Thoracic aorta endothelial cell (primary cell): ENCODE results near the gene OXLD1. TPM values are rescaled to one million over a fixed set of nuclear protein-coding genes. Genes with fewer than 3 reads are reported as not detected.

Experiments
- small RNA-seq: library from RNA; depleted of rRNA; stranded (forward); fragments of <200 nt; gene quantifications from one replicate; pipeline ENCODE3, GENCODE V24; 2012
- total RNA-seq: library from RNA; depleted of rRNA; stranded (reverse); fragments of >200 nt; gene quantifications from 2 replicates; pipeline ENCODE4 v1.2.3, GENCODE V29; 2012

OXLD1 gene
- 23.5 and 26.4 TPM in 2 replicates for total RNA-seq

GRCh38 chr17:81666342-81667191 lies at the start of gene OXLD1, which contains the start of gene CCDC137:
TSS of gene OXLD1 (minus strand) at chr17:81666605. CDS start at chr17:81666577, 28 bp downstream.
TSS of gene CCDC137 (plus strand) at chr17:81666737. CDS start at chr17:81666767, 30 bp downstream.

GRCh38 chr17:81711814-81712467 lies 45.5 kb upstream of the OXLD1 start, which contains the start of gene SLC25A10:
TSS of gene SLC25A10 (plus strand) at chr17:81712284. CDS start at chr17:81712427, 143 bp downstream.

GRCh38 chr17:81702934-81703746 lies 36.7 kb upstream of the OXLD1 start, which contains the start of gene MRPL12:
TSS of gene MRPL12 (plus strand) at chr17:81703367. CDS start at chr17:81703502, 135 bp downstream.

GRCh38 chr17:81683584-81684441 lies 17.4 kb upstream of the OXLD1 start, which contains the start of the genes ARL16 and HGS:
TSS of gene ARL16 (minus strand) at chr17:81683797. CDS start at chr17:81683753, 44 bp downstream.
TSS of gene HGS (plus strand) at chr17:81684011. CDS start at chr17:81684067, 56 bp downstream.

GRCh38 chr17:81656118-81656743 lies 10.2 kb downstream of the OXLD1 start, which contains the start of gene PDE6G:
TSS of gene PDE6G (minus strand) at chr17:81656542. CDS start at chr17:81653305, 3,237 bp downstream.

GRCh38 chr17:81636505-81637288 lies 29.7 kb downstream of the OXLD1 start, which contains the start of the genes NPLOC4 and TSPAN10:
TSS of gene NPLOC4 (minus strand) at chr17:81637112. CDS start at chr17:81636930, 182 bp downstream.
TSS of gene TSPAN10 (plus strand) at chr17:81637196. CDS start at chr17:81642413, 5,217 bp downstream.

Small RNA genes lying within 50 kb of the gene (small RNA-seq; reads per million reads assigned to genes)
- not detected for gene MIR6786

Other genes with a start within 250 kb of the OXLD1 start
- gene ACTG1, start 153.8 kb downstream of the OXLD1 start, total RNA-seq, result 10,238 and 11,944 TPM in 2 replicates
- gene FSCN2, start 138.2 kb downstream of the OXLD1 start, total RNA-seq, result 0.43 and 0.53 TPM in 2 replicates
- 26.3 and 28.3 TPM in 2 replicates for gene FAAP100, start 114.3 kb downstream of the OXLD1 start, total RNA-seq
- 99.7 and 104 TPM in 2 replicates for gene NPLOC4, start 29.5 kb downstream of the OXLD1 start, total RNA-seq
- gene TSPAN10, start 29.4 kb downstream of the OXLD1 start, total RNA-seq, result 0.14 and 0.53 TPM in 2 replicates
- 0.66 and 0.86 TPM in 2 replicates for gene PDE6G, start 10.1 kb downstream of the OXLD1 start, total RNA-seq
- gene CCDC137, start 132 bp upstream of the OXLD1 start, total RNA-seq, result 12.8 and 16.5 TPM in 2 replicates
- 32.7 and 34.0 TPM in 2 replicates for gene ARL16, start 17.2 kb upstream of the OXLD1 start, total RNA-seq
- gene HGS, start 17.4 kb upstream of the OXLD1 start, total RNA-seq, result 102 and 120 TPM in 2 replicates
- gene MRPL12, start 36.8 kb upstream of the OXLD1 start, total RNA-seq, result 40.8 and 41.5 TPM in 2 replicates
- 16.2 and 23.7 TPM in 2 replicates for gene SLC25A10, start 45.7 kb upstream of the OXLD1 start, total RNA-seq
- gene GCGR, start 137.5 kb upstream of the OXLD1 start, total RNA-seq, result not detected in 2 replicates
- gene MCRIP1, start 166.7 kb upstream of the OXLD1 start, total RNA-seq, result 57.1 and 68.8 TPM in 2 replicates
- gene PPP1R27, start 168.4 kb upstream of the OXLD1 start, total RNA-seq, result not detected in 2 replicates
- 824 and 903 TPM in 2 replicates for gene P4HB, start 193.9 kb upstream of the OXLD1 start, total RNA-seq
- gene ARHGDIA, start 204.7 kb upstream of the OXLD1 start, total RNA-seq, result 229 and 236 TPM in 2 replicates
- 176 and 187 TPM in 2 replicates for gene ALYREF, start 225.0 kb upstream of the OXLD1 start, total RNA-seq
- gene ANAPC11, start 225.1 kb upstream of the OXLD1 start, total RNA-seq, result 99.4 and 125 TPM in 2 replicates
- 0.13 and 0.22 TPM in 2 replicates for gene NPB, start 235.6 kb upstream of the OXLD1 start, total RNA-seq
- gene PCYT2, start 244.8 kb upstream of the OXLD1 start, total RNA-seq, result 30.1 and 51.0 TPM in 2 replicates